Sigmoid colon (tissue), 4 donors: ENCODE measurements around the gene MYRFL.

Experiments used
- EP300 ChIP-seq, 4 donors: sonication (generic); formaldehyde crosslinking; IDR thresholded peaks; one replicate each; pipeline ENCODE4 v1.6.1; 2017; ENCODE audit warnings: antibody characterized with exemption in 4 of 4
- TF ChIP-seq, protein P1 (sequence below), 4 experiments: fragments of 450-650 bp in 3 of 4; fragments of 200-600 bp in 1 of 4; IDR thresholded peaks; one replicate each; pipeline ENCODE4 v1.5.1; 2016 to 2019; ENCODE audit warnings: antibody characterized with exemption in 4 of 4, mild to moderate bottlenecking in 3 of 4, moderate library complexity in 2 of 4

DNA sequence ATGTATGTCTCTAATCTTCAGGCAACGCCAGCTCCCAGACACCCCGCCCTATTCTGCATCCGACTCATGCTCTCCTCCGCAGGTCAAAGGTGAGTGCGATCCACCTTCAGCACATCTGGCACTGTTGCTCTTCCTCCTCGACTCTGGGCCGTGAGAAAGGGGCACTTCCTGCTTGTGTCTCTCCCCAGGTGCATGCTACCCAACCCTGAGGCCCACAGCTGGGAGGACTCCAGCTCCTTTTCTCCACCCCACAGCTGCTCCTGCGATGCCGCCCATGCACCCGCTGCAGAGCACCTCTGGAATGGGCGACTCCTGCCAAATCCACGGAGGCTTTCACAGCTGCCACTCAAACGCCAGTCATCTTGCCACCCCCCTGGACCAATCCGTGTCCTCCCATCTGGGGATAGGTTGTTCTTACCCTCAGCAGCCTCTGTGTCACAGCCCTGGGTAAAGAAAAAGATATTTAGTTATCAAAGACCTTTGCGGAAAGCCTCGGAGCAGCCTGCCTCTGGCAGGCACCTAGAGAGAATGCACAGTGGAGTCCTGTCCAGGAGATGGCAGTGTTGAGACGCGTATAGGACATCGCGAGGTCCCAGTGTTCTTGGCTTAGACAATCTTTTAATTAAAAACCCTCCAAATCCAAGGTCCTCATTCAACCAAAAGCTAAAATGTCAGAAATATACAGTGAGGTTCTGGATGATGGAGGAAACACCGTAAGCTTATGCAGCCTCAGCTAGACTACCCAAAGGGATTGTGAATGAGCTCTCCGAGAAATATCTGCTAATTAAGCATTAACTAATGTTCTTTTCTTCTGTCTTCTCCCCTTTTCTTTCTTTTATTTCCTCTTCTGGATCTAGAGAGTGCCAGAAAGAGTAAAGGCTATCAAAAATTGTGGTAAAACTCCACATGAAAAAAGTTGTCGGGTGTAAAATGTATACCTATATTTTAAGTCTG is 54.3 kb downstream of the MYRFL start:
- TF ChIP-seq, protein P1, sequence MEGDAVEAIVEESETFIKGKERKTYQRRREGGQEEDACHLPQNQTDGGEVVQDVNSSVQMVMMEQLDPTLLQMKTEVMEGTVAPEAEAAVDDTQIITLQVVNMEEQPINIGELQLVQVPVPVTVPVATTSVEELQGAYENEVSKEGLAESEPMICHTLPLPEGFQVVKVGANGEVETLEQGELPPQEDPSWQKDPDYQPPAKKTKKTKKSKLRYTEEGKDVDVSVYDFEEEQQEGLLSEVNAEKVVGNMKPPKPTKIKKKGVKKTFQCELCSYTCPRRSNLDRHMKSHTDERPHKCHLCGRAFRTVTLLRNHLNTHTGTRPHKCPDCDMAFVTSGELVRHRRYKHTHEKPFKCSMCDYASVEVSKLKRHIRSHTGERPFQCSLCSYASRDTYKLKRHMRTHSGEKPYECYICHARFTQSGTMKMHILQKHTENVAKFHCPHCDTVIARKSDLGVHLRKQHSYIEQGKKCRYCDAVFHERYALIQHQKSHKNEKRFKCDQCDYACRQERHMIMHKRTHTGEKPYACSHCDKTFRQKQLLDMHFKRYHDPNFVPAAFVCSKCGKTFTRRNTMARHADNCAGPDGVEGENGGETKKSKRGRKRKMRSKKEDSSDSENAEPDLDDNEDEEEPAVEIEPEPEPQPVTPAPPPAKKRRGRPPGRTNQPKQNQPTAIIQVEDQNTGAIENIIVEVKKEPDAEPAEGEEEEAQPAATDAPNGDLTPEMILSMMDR (IDR thresholded peaks at IDR 0.05), result peak; percentile 29 to 74 (median 68)
- no peak for TF ChIP-seq EP300 (IDR thresholded peaks at IDR 0.05)
